Measurements from ENCODE around the gene TBX1. TPM values are rescaled to one million over a fixed set of nuclear protein-coding genes. Genes with fewer than 3 reads are reported as not detected.

The TBX1 gene
- total RNA-seq, 1 experiment from 2014 or later: 3.9 TPM

DNA sequence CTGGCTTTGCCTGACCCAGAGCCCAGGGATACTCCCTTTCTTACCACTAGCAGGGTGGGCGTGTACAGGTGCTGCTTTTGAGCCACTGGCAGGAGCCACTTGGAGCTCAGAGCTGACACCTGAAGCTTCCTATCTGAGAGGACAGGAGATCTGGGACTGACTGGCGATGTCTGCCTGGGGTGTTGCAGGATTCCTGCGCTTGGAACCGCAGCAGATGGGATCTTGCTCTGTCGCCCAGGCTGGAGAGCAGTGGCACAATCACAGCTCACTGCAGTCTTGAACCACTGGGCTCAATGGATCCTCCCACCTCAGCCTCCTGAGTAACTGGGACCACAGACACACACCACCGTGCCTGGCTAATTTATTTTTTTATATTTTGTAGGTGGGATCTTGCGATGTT lies 19.5 kb upstream of the TBX1 start:
- H3K4me1 ChIP-seq (ENCODE audit: control insufficient read depth in 1 of 2, insufficient read depth in 2 of 2, low read length in 2 of 2): no peaks in the 10 kb centered on the region
- H3K79me2 ChIP-seq (ENCODE audit: insufficient read depth, low read length): no peaks in the 10 kb centered on the region
- intact Hi-C loops (cut with micrococcal nuclease): no loop called here
- TF ChIP-seq CBX3 (IDR thresholded peaks at IDR 0.05; ENCODE audit: low read depth) (no peak), YY1 (IDR thresholded peaks at IDR 0.05; ENCODE audit: extremely low read depth, insufficient replicate concordance, low read depth, low read length) (no peak), SIN3A (IDR thresholded peaks at IDR 0.05; ENCODE audit: low read depth) (no peak)
- H3K27me3 ChIP-seq (ENCODE audit: insufficient read depth, low read length): no peaks in the 10 kb centered on the region
- POLR2A ChIA-PET: no interaction called here
- ATAC-seq (no peak), DNase-seq (ENCODE audit: low read depth, low spot score) (no peak)
- H4K20me1 ChIP-seq (ENCODE audit: insufficient read depth): no peaks in the 10 kb centered on the region
- no peaks in the 10 kb centered on the region for H3K36me3 ChIP-seq (ENCODE audit: control insufficient read depth in 1 of 2, insufficient read depth in 2 of 2, low read length in 2 of 2)
- no peak overlapping the region for H3K9ac ChIP-seq (ENCODE audit: low read length)
- H3K4me3 ChIP-seq (replicated peaks in 1 of 2; ENCODE audit: low read depth in 1 of 2, low read length in 2 of 2): no peak overlapping the region
- CTCF ChIA-PET: interaction anchor here (3.5 kb wide), 1 partner anchor 10 kb away, joined by 14 read pairs; no protein-coding TSS in a partner anchor
- H3K27ac ChIP-seq (ENCODE audit: low read depth, low read length): no peak overlapping the region
- H2AFZ ChIP-seq (ENCODE audit: low read depth, low read length, poor library complexity, severe bottlenecking): no peak overlapping the region
- no peak overlapping the region for H3K4me2 ChIP-seq (ENCODE audit: low read length)
- RAD21 ChIA-PET (ENCODE audit: low non-redundant PET in 1 of 2, low total read pairs in 2 of 2, uncharacterized antibody in 2 of 2, unreplicated experiment in 2 of 2): no interaction called here
- H3K9me2 ChIP-seq (ENCODE audit: insufficient read depth): no peaks in the 10 kb centered on the region
- no TSS peak for BruUV-seq (replicated peaks)
- no peaks in the 10 kb centered on the region for H3K9me3 ChIP-seq (ENCODE audit: control insufficient read depth in 1 of 2, insufficient read depth in 1 of 2, low read depth in 1 of 2, low read length in 2 of 2)

DNA sequence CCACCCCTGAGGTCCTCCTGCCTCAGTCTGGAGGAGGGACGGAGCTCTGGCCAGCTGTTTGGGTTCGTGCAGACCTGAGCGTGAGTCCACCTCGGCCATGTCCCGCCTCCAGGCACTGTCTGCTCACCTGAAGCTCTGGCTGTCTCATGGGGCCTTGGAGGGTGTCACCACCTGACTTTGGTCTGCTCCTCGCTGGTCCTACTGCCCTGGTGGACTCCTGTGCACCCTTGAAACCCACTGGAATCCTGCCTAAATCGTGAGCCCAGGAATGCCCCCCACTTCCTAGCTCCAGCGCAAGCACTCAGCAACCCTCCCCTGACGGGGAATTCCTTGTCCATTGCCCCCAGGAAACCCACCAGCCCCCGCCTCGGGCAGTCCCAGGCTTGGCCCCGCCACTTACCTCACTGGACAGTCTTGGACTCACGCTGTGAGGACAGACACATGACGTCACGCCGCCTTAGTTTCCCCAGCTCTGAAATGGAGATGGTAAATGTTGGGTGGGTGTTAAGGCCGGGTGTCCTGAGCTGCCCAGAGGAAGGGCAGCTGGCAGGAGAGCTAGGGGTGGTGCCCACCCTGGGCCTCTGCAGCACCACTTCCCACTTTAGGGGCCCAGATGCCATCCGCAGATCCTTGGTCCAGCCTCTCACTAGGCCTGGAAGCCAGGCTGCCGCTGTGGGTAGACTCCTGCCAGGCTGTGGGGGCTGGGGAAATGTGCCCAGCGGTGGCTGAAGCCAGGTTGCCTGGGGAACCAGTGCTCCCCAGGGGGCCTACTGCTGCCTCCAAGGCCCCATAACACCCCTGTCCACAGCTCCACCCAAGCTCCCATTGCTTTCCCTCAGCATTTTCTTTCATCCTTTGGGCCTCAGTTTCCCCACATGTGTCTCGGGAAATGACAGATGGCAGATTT lies 18.2 kb upstream of the TBX1 start:
- H3K27ac ChIP-seq (ENCODE audit: low read depth, low read length): no peak overlapping the region
- ChIA-PET CTCF (interaction anchor here (1.0 to 3.5 kb wide), 2 partner anchors 12 to 168 kb away, joined by 3 to 14 read pairs; no protein-coding TSS in a partner anchor), RAD21 (ENCODE audit: low non-redundant PET in 1 of 2, low total read pairs in 2 of 2, uncharacterized antibody in 2 of 2, unreplicated experiment in 2 of 2) (no interaction called here), POLR2A (no interaction called here)
- H3K9me3 ChIP-seq (ENCODE audit: control insufficient read depth in 1 of 2, insufficient read depth in 1 of 2, low read depth in 1 of 2, low read length in 2 of 2): no peaks in the 10 kb centered on the region
- H3K79me2 ChIP-seq (ENCODE audit: insufficient read depth, low read length): no peaks in the 10 kb centered on the region
- DNase-seq (ENCODE audit: low read depth, low spot score) (no peak), ATAC-seq (no peak)
- no peaks in the 10 kb centered on the region for H3K4me1 ChIP-seq (ENCODE audit: control insufficient read depth in 1 of 2, insufficient read depth in 2 of 2, low read length in 2 of 2)
- H3K9ac ChIP-seq (ENCODE audit: low read length): no peak overlapping the region
- H3K9me2 ChIP-seq (ENCODE audit: insufficient read depth): no peaks in the 10 kb centered on the region
- H3K4me2 ChIP-seq (ENCODE audit: low read length): no peak overlapping the region
- H2AFZ ChIP-seq (ENCODE audit: low read depth, low read length, poor library complexity, severe bottlenecking): no peak overlapping the region
- H3K4me3 ChIP-seq (replicated peaks in 1 of 2; ENCODE audit: low read depth in 1 of 2, low read length in 2 of 2): no peak overlapping the region
- intact Hi-C loops (cut with micrococcal nuclease): no loop called here
- no peaks in the 10 kb centered on the region for H3K36me3 ChIP-seq (ENCODE audit: control insufficient read depth in 1 of 2, insufficient read depth in 2 of 2, low read length in 2 of 2)
- no peaks in the 10 kb centered on the region for H4K20me1 ChIP-seq (ENCODE audit: insufficient read depth)
- BruUV-seq (replicated peaks): no TSS peak
- no peaks in the 10 kb centered on the region for H3K27me3 ChIP-seq (ENCODE audit: insufficient read depth, low read length)
- TF ChIP-seq FOSL1 (IDR thresholded peaks at IDR 0.05; ENCODE audit: low read depth) (no peak), ZNF274 (IDR thresholded peaks at IDR 0.05; ENCODE audit: low read depth, low read length) (no peak), SRF (IDR thresholded peaks at IDR 0.05; ENCODE audit: low read depth) (no peak), ZFX (IDR thresholded peaks at IDR 0.05) (no peak), SP1 (IDR thresholded peaks at IDR 0.05; ENCODE audit: low read depth) (no peak), ELF1 (IDR thresholded peaks at IDR 0.05; ENCODE audit: borderline replicate concordance, low read depth) (no peak), YY1 (IDR thresholded peaks at IDR 0.05; ENCODE audit: extremely low read depth, insufficient replicate concordance, low read depth, low read length) (no peak), RAD21 (IDR thresholded peaks at IDR 0.05; ENCODE audit: low read depth) (no peak), EGR1 (IDR thresholded peaks at IDR 0.05; ENCODE audit: low read depth) (no peak), POLR2A (IDR thresholded peaks at IDR 0.05; ENCODE audit: borderline replicate concordance, extremely low read depth, insufficient read depth, insufficient read length) (no peak), TCF7L2 (IDR thresholded peaks at IDR 0.05; ENCODE audit: borderline replicate concordance, extremely low read depth, insufficient read depth, insufficient read length) (no peak), CBX3 (IDR thresholded peaks at IDR 0.05; ENCODE audit: low read depth) (no peak), EZH2phosphoT487 (IDR thresholded peaks at IDR 0.05; ENCODE audit: borderline replicate concordance) (no peak), CEBPB (IDR thresholded peaks at IDR 0.05; ENCODE audit: low read depth) (no peak)
- TF ChIP-seq, protein P1, sequence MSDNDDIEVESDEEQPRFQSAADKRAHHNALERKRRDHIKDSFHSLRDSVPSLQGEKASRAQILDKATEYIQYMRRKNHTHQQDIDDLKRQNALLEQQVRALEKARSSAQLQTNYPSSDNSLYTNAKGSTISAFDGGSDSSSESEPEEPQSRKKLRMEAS (IDR thresholded peaks at IDR 0.05): no peak
- TF ChIP-seq, protein P2, sequence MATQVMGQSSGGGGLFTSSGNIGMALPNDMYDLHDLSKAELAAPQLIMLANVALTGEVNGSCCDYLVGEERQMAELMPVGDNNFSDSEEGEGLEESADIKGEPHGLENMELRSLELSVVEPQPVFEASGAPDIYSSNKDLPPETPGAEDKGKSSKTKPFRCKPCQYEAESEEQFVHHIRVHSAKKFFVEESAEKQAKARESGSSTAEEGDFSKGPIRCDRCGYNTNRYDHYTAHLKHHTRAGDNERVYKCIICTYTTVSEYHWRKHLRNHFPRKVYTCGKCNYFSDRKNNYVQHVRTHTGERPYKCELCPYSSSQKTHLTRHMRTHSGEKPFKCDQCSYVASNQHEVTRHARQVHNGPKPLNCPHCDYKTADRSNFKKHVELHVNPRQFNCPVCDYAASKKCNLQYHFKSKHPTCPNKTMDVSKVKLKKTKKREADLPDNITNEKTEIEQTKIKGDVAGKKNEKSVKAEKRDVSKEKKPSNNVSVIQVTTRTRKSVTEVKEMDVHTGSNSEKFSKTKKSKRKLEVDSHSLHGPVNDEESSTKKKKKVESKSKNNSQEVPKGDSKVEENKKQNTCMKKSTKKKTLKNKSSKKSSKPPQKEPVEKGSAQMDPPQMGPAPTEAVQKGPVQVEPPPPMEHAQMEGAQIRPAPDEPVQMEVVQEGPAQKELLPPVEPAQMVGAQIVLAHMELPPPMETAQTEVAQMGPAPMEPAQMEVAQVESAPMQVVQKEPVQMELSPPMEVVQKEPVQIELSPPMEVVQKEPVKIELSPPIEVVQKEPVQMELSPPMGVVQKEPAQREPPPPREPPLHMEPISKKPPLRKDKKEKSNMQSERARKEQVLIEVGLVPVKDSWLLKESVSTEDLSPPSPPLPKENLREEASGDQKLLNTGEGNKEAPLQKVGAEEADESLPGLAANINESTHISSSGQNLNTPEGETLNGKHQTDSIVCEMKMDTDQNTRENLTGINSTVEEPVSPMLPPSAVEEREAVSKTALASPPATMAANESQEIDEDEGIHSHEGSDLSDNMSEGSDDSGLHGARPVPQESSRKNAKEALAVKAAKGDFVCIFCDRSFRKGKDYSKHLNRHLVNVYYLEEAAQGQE (IDR thresholded peaks at IDR 0.05; ENCODE audit: low read depth): no peak
- TF ChIP-seq, protein P3, sequence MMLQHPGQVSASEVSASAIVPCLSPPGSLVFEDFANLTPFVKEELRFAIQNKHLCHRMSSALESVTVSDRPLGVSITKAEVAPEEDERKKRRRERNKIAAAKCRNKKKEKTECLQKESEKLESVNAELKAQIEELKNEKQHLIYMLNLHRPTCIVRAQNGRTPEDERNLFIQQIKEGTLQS (IDR thresholded peaks at IDR 0.05): no peak

All from HCT116 (cell line).